Loucy (cell line): ENCODE data around the gene AGPAT2.

Source experiments
- CTCF ChIP-seq: fragments of 200-600 bp; sonication (generic); conservative IDR thresholded peaks from 2 replicates; pipeline ENCODE4 v1.5.1; 2014; ENCODE audit warnings: mild to moderate bottlenecking, antibody characterized with exemption, low read length
- EZH2phosphoT487 ChIP-seq: fragments of 200-600 bp; IDR thresholded peaks from 2 replicates; pipeline ENCODE4 v1.6.1; 2018; ENCODE audit warnings: antibody characterized with exemption, mild to moderate bottlenecking, moderate library complexity, borderline replicate concordance

GRCh38 chr9:136671646-136672430 is 15.4 kb downstream of the AGPAT2 start:
- TF ChIP-seq CTCF (peak; percentile 80), EZH2phosphoT487 (no peak)
